Activated B cell treated with CpG ODN at 0.5 μM for 24 hours (primary cell): ENCODE results near the gene NPAS3. TPM values are rescaled to one million over a fixed set of nuclear protein-coding genes. Genes with fewer than 3 reads are reported as not detected.

ENCODE experiments used
- ATAC-seq: fragments of 200-7000 bp; cut with Tn5 transposase; one replicate; pipeline ENCODE4 v1.10.0; 2021; ENCODE audit warnings: low read depth, mild to moderate bottlenecking, moderate library complexity
- CTCF ChIA-PET: fragments of 350-600 bp; sonication (Branson Sonifier 250); formaldehyde crosslinking; loops from one replicate; lab custom pipeline; 2021; ENCODE audit warnings: antibody characterized with exemption; lab: Charles Lee
- POLR2A ChIA-PET: fragments of 350-600 bp; sonication (Branson Sonifier 250); formaldehyde crosslinking; loops from one replicate; lab custom pipeline; 2021; ENCODE audit warnings: antibody characterized with exemption; lab: Charles Lee
- DNase-seq: peaks from one replicate; pipeline ENCODE4 v3.0.0; 2022
- H3K27ac Mint-ChIP-seq: one replicate; pipeline ENCODE4 v1.8.0; 2020; ENCODE audit warnings: mixed read lengths
- H3K27me3 Mint-ChIP-seq: one replicate; pipeline ENCODE4 v1.8.0; 2021; ENCODE audit warnings: mixed read lengths
- H3K36me3 Mint-ChIP-seq: one replicate; pipeline ENCODE4 v1.8.0; 2021; ENCODE audit warnings: low read depth, mixed read lengths
- H3K4me1 Mint-ChIP-seq: one replicate; pipeline ENCODE4 v1.8.0; 2021; ENCODE audit warnings: mixed read lengths
- H3K4me3 Mint-ChIP-seq: one replicate; pipeline ENCODE4 v1.8.0; 2020; ENCODE audit warnings: mild to moderate bottlenecking, mixed read lengths
- H3K9me3 Mint-ChIP-seq: one replicate; pipeline ENCODE4 v1.8.0; 2020; ENCODE audit warnings: mixed read lengths
- CTCF ChIP-seq: fragments of 200-600 bp; IDR thresholded peaks from one replicate; pipeline ENCODE4 v1.8.0; 2022; ENCODE audit warnings: antibody characterized with exemption, mild to moderate bottlenecking
- intact Hi-C: fragments of 100-400 bp; cut with micrococcal nuclease; formaldehyde crosslinking; loops from one replicate; pipeline ENCODE4 v1.15.1; 2024
- total RNA-seq: library from RNA; stranded (reverse); gene quantifications from 2 replicates; pipeline ENCODE4 v1.2.3, GENCODE V29; 2022

NPAS3 gene
- total RNA-seq, 1 donor from 2014 or later: not detected

GRCh38 chr14:32980902-32981501 is 42.3 kb downstream of the NPAS3 start:
- H3K36me3 Mint-ChIP-seq: no peaks in the 10 kb centered on the region
- ATAC-seq: no peak
- intact Hi-C loops: no loop called here
- no peak overlapping the region for H3K4me3 Mint-ChIP-seq
- no peaks in the 10 kb centered on the region for H3K27me3 Mint-ChIP-seq
- DNase-seq: no peak
- TF ChIP-seq CTCF: no peak
- ChIA-PET POLR2A (no interaction called here), CTCF (no interaction called here)
- H3K4me1 Mint-ChIP-seq: no peaks in the 10 kb centered on the region
- no peak overlapping the region for H3K27ac Mint-ChIP-seq
- no peaks in the 10 kb centered on the region for H3K9me3 Mint-ChIP-seq

GRCh38 chr14:32984241-32984930 is 45.7 kb downstream of the NPAS3 start:
- ATAC-seq (no peak), DNase-seq (no peak)
- ChIA-PET CTCF (no interaction called here), POLR2A (interaction anchor here (0.5 kb wide), 1 partner anchor 27 kb away, joined by 3 read pairs; no protein-coding TSS in a partner anchor)
- no peak for TF ChIP-seq CTCF
- H3K27me3 Mint-ChIP-seq: no peaks in the 10 kb centered on the region
- H3K36me3 Mint-ChIP-seq: no peaks in the 10 kb centered on the region
- no peaks in the 10 kb centered on the region for H3K4me1 Mint-ChIP-seq
- intact Hi-C loops: no loop called here
- peaks cover 4% of the 10 kb centered on the region for H3K9me3 Mint-ChIP-seq
- no peak overlapping the region for H3K4me3 Mint-ChIP-seq
- H3K27ac Mint-ChIP-seq: no peak overlapping the region

- no peaks in the 10 kb centered on the region for H3K27me3 Mint-ChIP-seq
- DNase-seq (no peak), ATAC-seq (no peak)
- no peak overlapping the region for H3K27ac Mint-ChIP-seq
- TF ChIP-seq CTCF: no peak
- no peak overlapping the region for H3K4me3 Mint-ChIP-seq
- ChIA-PET CTCF (no interaction called here), POLR2A (no interaction called here)
- intact Hi-C loops: no loop called here
- H3K4me1 Mint-ChIP-seq: no peaks in the 10 kb centered on the region
- peaks cover 4% of the 10 kb centered on the region for H3K9me3 Mint-ChIP-seq
- no peaks in the 10 kb centered on the region for H3K36me3 Mint-ChIP-seq
Observed at GRCh38 chr14:32985866-32986265, 47.2 kb downstream of the NPAS3 start.

GRCh38 chr14:32986791-32987540 is 48.3 kb downstream of the NPAS3 start:
- no peaks in the 10 kb centered on the region for H3K4me1 Mint-ChIP-seq
- ATAC-seq (no peak), DNase-seq (no peak)
- H3K4me3 Mint-ChIP-seq: no peak overlapping the region
- no peak for TF ChIP-seq CTCF
- CTCF ChIA-PET: no interaction called here
- H3K9me3 Mint-ChIP-seq: peaks cover 4% of the 10 kb centered on the region
- H3K27me3 Mint-ChIP-seq: no peaks in the 10 kb centered on the region
- POLR2A ChIA-PET: no interaction called here
- H3K27ac Mint-ChIP-seq: no peak overlapping the region
- no peaks in the 10 kb centered on the region for H3K36me3 Mint-ChIP-seq
- intact Hi-C loops: no loop called here

- Mint-ChIP-seq H3K9me3 (peaks cover 12% of the 10 kb centered on the region), H3K36me3 (no peaks in the 10 kb centered on the region), H3K27ac (no peak overlapping the region), H3K4me3 (no peak overlapping the region), H3K27me3 (no peaks in the 10 kb centered on the region), H3K4me1 (no peaks in the 10 kb centered on the region)
- ChIA-PET POLR2A (no interaction called here), CTCF (no interaction called here)
- ATAC-seq (no peak), DNase-seq (no peak)
- TF ChIP-seq CTCF: no peak
- intact Hi-C loops: no loop called here
Observed at GRCh38 chr14:32991691-32992090, 53.0 kb downstream of the NPAS3 start.
